Neutrophil (primary cell): ENCODE results near the gene NAT9.
A peak's percentile ranks its signal among the peaks of the same experiment; 100 is the strongest.

ENCODE experiments used
- H3K27ac ChIP-seq: fragments of 200-600 bp; sonication (generic); 2 replicates; pipeline ENCODE4 v1.5.1; 2016; ENCODE audit warnings: mild to moderate bottlenecking, moderate library complexity
- H3K27me3 ChIP-seq: fragments of 200-600 bp; sonication (generic); 2 replicates; pipeline ENCODE4 v1.6.0; 2016; ENCODE audit warnings: mild to moderate bottlenecking
- H3K36me3 ChIP-seq: fragments of 200-600 bp; sonication (generic); 2 replicates; pipeline ENCODE4 v1.5.1; 2017
- H3K4me1 ChIP-seq, 2 experiments: fragments of 200-600 bp in 1 of 2; sonication (generic) in 1 of 2; 1 replicate in 1 of 2; 2 replicates in 1 of 2; pipeline versions ENCODE4 v1.5.1 to v1.6.1; 2013 to 2016; ENCODE audit warnings: low read depth in 1 of 2, low read length in 1 of 2, mild to moderate bottlenecking in 1 of 2, moderate library complexity in 1 of 2; ENCODE audit not compliant: control insufficient read depth in 1 of 2, insufficient read depth in 1 of 2
- H3K4me3 ChIP-seq, 2 experiments: fragments of 200-600 bp in 1 of 2; sonication (generic) in 1 of 2; 1 replicate in 1 of 2; 2 replicates in 1 of 2; pipeline ENCODE4 v1.5.1; 2013 to 2016; ENCODE audit warnings: low read depth in 1 of 2, low read length in 1 of 2, mild to moderate bottlenecking in 1 of 2, moderate library complexity in 1 of 2
- H3K9me3 ChIP-seq: fragments of 200-600 bp; sonication (generic); 2 replicates; pipeline ENCODE4 v1.5.1; 2016
- TF ChIP-seq, protein P1 (sequence below): fragments of 200-600 bp; sonication (generic); IDR thresholded peaks from 2 replicates; pipeline ENCODE4 v1.5.1; 2016; ENCODE audit warnings: antibody characterized with exemption

The NAT9 gene

DNA sequence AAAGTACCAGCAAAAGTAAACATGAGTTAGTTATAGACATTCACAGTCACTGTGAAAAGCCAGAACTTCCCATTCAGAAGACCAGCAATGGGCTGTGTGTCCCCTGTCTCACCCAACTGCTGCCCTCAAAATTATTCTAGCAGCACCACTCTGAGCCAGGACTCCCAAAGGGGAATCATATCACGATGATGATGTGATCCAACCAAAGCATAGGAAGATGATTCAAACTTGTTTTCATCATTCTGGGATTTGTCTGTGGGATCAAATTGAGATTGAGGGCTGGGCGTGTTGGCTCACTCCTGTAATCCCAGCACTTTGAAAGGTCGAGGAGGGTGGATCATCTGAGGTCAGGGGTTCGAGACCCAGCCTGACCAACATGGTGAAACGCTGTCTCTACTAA is 6.4 kb upstream of the NAT9 start:
- Histone ChIP-seq H3K36me3 (no peaks in the 10 kb centered on the region), H3K4me3 (no peak overlapping the region), H3K27me3 (no peaks in the 10 kb centered on the region), H3K9me3 (no peaks in the 10 kb centered on the region), H3K27ac (no peak overlapping the region), H3K4me1 (peaks cover 57 to 67% of the 10 kb centered on the region in 2 experiments)
- TF ChIP-seq, protein P1, sequence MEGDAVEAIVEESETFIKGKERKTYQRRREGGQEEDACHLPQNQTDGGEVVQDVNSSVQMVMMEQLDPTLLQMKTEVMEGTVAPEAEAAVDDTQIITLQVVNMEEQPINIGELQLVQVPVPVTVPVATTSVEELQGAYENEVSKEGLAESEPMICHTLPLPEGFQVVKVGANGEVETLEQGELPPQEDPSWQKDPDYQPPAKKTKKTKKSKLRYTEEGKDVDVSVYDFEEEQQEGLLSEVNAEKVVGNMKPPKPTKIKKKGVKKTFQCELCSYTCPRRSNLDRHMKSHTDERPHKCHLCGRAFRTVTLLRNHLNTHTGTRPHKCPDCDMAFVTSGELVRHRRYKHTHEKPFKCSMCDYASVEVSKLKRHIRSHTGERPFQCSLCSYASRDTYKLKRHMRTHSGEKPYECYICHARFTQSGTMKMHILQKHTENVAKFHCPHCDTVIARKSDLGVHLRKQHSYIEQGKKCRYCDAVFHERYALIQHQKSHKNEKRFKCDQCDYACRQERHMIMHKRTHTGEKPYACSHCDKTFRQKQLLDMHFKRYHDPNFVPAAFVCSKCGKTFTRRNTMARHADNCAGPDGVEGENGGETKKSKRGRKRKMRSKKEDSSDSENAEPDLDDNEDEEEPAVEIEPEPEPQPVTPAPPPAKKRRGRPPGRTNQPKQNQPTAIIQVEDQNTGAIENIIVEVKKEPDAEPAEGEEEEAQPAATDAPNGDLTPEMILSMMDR, result no peak

DNA sequence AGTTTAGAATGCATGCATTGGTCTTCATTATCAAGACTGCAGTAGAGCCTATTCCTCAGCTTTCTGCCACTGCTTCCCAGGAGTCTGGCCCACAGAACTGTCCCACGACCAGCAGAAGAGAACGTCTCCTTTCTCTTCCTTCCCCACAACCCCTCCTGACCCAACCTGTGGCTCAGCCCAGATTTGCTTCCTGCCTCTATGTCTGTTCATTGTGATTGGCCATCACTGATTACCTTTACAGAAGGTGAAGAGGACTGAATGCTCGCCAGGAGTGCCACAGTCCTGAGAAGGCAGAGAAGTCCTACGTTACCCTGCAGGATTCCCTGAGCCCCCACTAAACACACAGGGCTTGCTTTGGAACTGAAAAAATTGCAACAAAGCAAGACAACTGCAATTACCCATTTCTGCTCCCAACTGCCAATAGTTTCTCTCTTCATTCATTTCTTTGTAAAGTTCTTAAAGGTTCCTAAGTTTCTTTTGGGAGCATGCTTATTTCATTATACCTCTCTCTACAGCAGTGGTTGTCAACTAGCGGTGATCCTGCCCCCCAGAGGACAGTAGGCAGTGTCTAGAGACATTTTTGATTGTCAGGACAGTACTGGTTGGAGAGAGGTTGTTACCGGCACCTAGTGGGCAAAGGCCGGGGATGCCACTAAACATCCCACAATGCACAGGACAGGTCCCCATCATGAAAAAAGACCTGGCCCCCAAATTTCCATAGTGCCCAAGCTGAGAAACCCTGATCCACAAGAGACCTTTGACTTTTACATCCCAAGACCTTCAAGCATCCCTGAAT is 4.5 kb upstream of the NAT9 start:
- Histone ChIP-seq H3K9me3 (no peaks in the 10 kb centered on the region), H3K36me3 (no peaks in the 10 kb centered on the region), H3K27me3 (no peaks in the 10 kb centered on the region), H3K27ac (peak overlapping the region; percentile 94), H3K4me1 (peaks cover 63 to 71% of the 10 kb centered on the region in 2 experiments), H3K4me3 (peak overlapping the region; percentile 45 to 49)
- TF ChIP-seq, protein P1, result no peak

DNA sequence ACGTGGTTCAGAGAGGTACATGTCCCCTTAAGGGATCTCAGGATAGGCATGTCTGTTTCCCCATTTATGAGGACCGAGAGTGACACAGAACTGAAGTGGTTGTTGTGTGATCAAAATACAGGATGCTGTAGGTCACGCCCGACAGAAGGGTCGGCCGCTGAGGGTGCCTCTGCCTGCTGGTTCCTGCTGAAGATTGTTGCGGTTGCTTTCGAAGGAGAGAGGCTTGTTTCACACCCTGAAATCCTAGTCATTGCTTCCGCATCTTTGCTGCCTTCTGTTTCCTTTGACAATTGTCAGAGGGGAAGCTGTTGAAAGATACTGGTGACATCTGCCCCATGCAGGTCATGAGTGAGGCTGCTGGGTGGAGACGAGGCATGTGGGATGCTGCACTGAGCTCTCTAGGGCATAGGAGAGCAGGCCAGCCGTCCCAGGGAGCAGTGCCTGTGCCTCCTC is 3.8 kb upstream of the NAT9 start:
- Histone ChIP-seq H3K27me3 (no peaks in the 10 kb centered on the region), H3K9me3 (no peaks in the 10 kb centered on the region), H3K27ac (peak overlapping the region; percentile 94), H3K4me3 (peak overlapping the region; percentile 45 to 49), H3K4me1 (peaks cover 69 to 76% of the 10 kb centered on the region in 2 experiments), H3K36me3 (no peaks in the 10 kb centered on the region)
- TF ChIP-seq, protein P1, result peak; percentile 67

GRCh38 chr17:74779501-74779900 is 3.4 kb upstream of the NAT9 start:
- Histone ChIP-seq H3K4me1 (peaks cover 69 to 76% of the 10 kb centered on the region in 2 experiments), H3K4me3 (peak overlapping the region; percentile 45 to 49), H3K9me3 (no peaks in the 10 kb centered on the region), H3K27ac (peak overlapping the region; percentile 94), H3K36me3 (no peaks in the 10 kb centered on the region), H3K27me3 (no peaks in the 10 kb centered on the region)
- TF ChIP-seq, protein P1, result no peak

DNA sequence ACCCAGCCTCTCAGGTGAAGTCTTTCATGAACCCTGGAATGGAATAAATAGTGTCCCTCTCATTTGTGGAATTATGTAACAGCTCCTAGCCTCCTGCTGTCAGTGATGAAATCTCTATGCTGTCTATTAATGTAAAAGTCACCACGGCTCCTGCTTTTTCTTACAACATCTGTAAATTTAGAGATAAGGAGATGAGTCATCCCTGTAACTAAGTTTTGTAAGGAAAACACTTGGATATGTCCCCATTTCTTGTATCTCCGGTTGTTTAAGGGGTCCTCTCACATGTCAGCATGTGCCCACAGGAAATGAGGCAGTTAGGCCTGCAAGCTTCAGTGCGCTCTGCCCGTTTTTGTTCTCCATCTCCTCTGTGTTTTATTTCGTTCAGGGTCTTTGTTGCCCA is 2.8 kb upstream of the NAT9 start:
- H3K36me3 ChIP-seq, result no peaks in the 10 kb centered on the region
- peak overlapping the region; percentile 94 for H3K27ac ChIP-seq
- no peaks in the 10 kb centered on the region for H3K27me3 ChIP-seq
- TF ChIP-seq, protein P1, result no peak
- H3K4me1 ChIP-seq, result peaks cover 69 to 75% of the 10 kb centered on the region in 2 experiments
- no peaks in the 10 kb centered on the region for H3K9me3 ChIP-seq
- peak overlapping the region; percentile 45 to 49 for H3K4me3 ChIP-seq
